OCI-LY3 (cell line): Measurements from ENCODE around the gene PDE7B.

Experiments used
- H2AFZ ChIP-seq: fragments of 200-600, 300-600 bp; shearing (Covaris generic); 2 replicates; pipeline ENCODE4 v1.6.0; 2014; ENCODE audit warnings: antibody characterized with exemption, low read depth, low read length
- H3K27ac ChIP-seq: fragments of 200-600, 300-600 bp; sonication (generic); 2 replicates; pipeline ENCODE4 v1.5.1; 2014; ENCODE audit warnings: mild to moderate bottlenecking, low read length, moderate library complexity, mixed read lengths
- H3K27me3 ChIP-seq: fragments of 200-600, 300-600 bp; sonication (generic); 2 replicates; pipeline ENCODE4 v1.6.1; 2014; ENCODE audit warnings: low read depth, low read length, mixed read lengths
- H3K36me3 ChIP-seq: fragments of 200-600, 300-600 bp; sonication (generic); replicated peaks from 2 replicates; pipeline ENCODE3; 2014; ENCODE audit warnings: low read depth, low read length, mixed read lengths
- H3K4me1 ChIP-seq: fragments of 300-600, 200-600 bp; sonication (generic); 2 replicates; pipeline ENCODE4 v1.6.1; 2014; ENCODE audit warnings: low read length, mixed read lengths
- H3K4me2 ChIP-seq: fragments of 200-600, 300-600 bp; sonication (generic); 2 replicates; pipeline ENCODE4 v1.6.1; 2014; ENCODE audit warnings: low read length, mixed read lengths
- H3K4me3 ChIP-seq: fragments of 300-600, 200-600 bp; sonication (generic); 2 replicates; pipeline ENCODE4 v1.5.1; 2014; ENCODE audit warnings: antibody characterized with exemption, mild to moderate bottlenecking, low read length, moderate library complexity
- H3K79me2 ChIP-seq: fragments of 300-600, 200-600 bp; shearing (Covaris generic); 2 replicates; pipeline ENCODE4 v1.6.1; 2014; ENCODE audit warnings: mild to moderate bottlenecking, low read length, mixed read lengths
- H3K9ac ChIP-seq: fragments of 300-600, 200-600 bp; shearing (Covaris generic); 2 replicates; pipeline ENCODE4 v1.6.0; 2014; ENCODE audit warnings: mild to moderate bottlenecking, low read length, moderate library complexity
- H3K9me3 ChIP-seq: fragments of 200-600, 300-600 bp; shearing (Covaris generic); 2 replicates; pipeline ENCODE4 v1.6.1; 2014; ENCODE audit warnings: low read length, mixed read lengths; ENCODE audit not compliant: insufficient read depth
- H4K20me1 ChIP-seq: fragments of 200-600, 300-600 bp; sonication (generic); 2 replicates; pipeline ENCODE4 v1.6.1; 2016; ENCODE audit warnings: low read length, mixed read lengths; ENCODE audit not compliant: insufficient read depth
- CTCF ChIP-seq: fragments of 200-600, 300-600 bp; sonication (generic); IDR thresholded peaks from 2 replicates; pipeline ENCODE4 v1.5.1; 2014; ENCODE audit warnings: antibody characterized with exemption, low read length, low read depth
- EZH2phosphoT487 ChIP-seq: fragments of 200-600 bp; shearing (Covaris generic); IDR thresholded peaks from 2 replicates; pipeline ENCODE4 v1.6.1; 2018; ENCODE audit warnings: antibody characterized with exemption, mixed run types, low read depth

PDE7B gene

GRCh38 chr6:135853986-135854385, 2.5 kb downstream of the PDE7B start:
- Histone ChIP-seq H3K4me2 (no peak overlapping the region), H4K20me1 (no peaks in the 10 kb centered on the region), H3K36me3 (no peaks in the 10 kb centered on the region), H3K27ac (no peak overlapping the region), H3K4me3 (no peak overlapping the region), H3K79me2 (no peaks in the 10 kb centered on the region), H3K4me1 (peaks cover 20% of the 10 kb centered on the region), H2AFZ (no peak overlapping the region), H3K9ac (no peak overlapping the region), H3K9me3 (no peaks in the 10 kb centered on the region), H3K27me3 (no peaks in the 10 kb centered on the region)
- TF ChIP-seq CTCF, result no peak
- no peak for TF ChIP-seq EZH2phosphoT487

GRCh38 chr6:135854799-135855198, 3.3 kb downstream of the PDE7B start:
- no peaks in the 10 kb centered on the region for H3K79me2 ChIP-seq
- no peak overlapping the region for H3K4me2 ChIP-seq
- no peaks in the 10 kb centered on the region for H3K9me3 ChIP-seq
- no peaks in the 10 kb centered on the region for H4K20me1 ChIP-seq
- TF ChIP-seq EZH2phosphoT487 (no peak), CTCF (no peak)
- H2AFZ ChIP-seq, result no peak overlapping the region
- no peak overlapping the region for H3K27ac ChIP-seq
- no peak overlapping the region for H3K4me3 ChIP-seq
- no peak overlapping the region for H3K9ac ChIP-seq
- peaks cover 20% of the 10 kb centered on the region for H3K4me1 ChIP-seq
- no peaks in the 10 kb centered on the region for H3K36me3 ChIP-seq
- no peaks in the 10 kb centered on the region for H3K27me3 ChIP-seq

- H3K4me2 ChIP-seq, result no peak overlapping the region
- no peak overlapping the region for H3K4me3 ChIP-seq
Observed at GRCh38 chr6:135858931-135859330, 7.4 kb downstream of the PDE7B start.

GRCh38 chr6:135860361-135860760, 8.9 kb downstream of the PDE7B start:
- H3K4me2 ChIP-seq, result no peak overlapping the region
- no peak for TF ChIP-seq CTCF
- no peak for TF ChIP-seq EZH2phosphoT487
- H3K79me2 ChIP-seq, result no peaks in the 10 kb centered on the region
- no peak overlapping the region for H3K4me3 ChIP-seq
- no peaks in the 10 kb centered on the region for H3K36me3 ChIP-seq
- H2AFZ ChIP-seq, result no peak overlapping the region
- H3K27me3 ChIP-seq, result no peaks in the 10 kb centered on the region
- no peaks in the 10 kb centered on the region for H3K9me3 ChIP-seq
- no peak overlapping the region for H3K9ac ChIP-seq
- peaks cover 20% of the 10 kb centered on the region for H3K4me1 ChIP-seq
- H3K27ac ChIP-seq, result no peak overlapping the region
- H4K20me1 ChIP-seq, result no peaks in the 10 kb centered on the region

More at GRCh38 chr6:135858931-135859330, 7.4 kb downstream of the PDE7B start:
- Histone ChIP-seq H3K79me2 (no peaks in the 10 kb centered on the region), H3K9ac (no peak overlapping the region), H3K4me1 (peaks cover 29% of the 10 kb centered on the region), H3K36me3 (no peaks in the 10 kb centered on the region), H3K9me3 (no peaks in the 10 kb centered on the region), H2AFZ (no peak overlapping the region), H3K27ac (no peak overlapping the region), H4K20me1 (no peaks in the 10 kb centered on the region), H3K27me3 (no peaks in the 10 kb centered on the region)
- no peak for TF ChIP-seq CTCF
- TF ChIP-seq EZH2phosphoT487, result no peak
